ENCODE measurements around the gene ELMO2. TPM values are rescaled to one million over a fixed set of nuclear protein-coding genes. Genes with fewer than 3 reads are reported as not detected.

Gene ELMO2
- total and polyA plus RNA-seq, 8 donors: 9.9 to 37.7 (median 22.5) TPM

DNA sequence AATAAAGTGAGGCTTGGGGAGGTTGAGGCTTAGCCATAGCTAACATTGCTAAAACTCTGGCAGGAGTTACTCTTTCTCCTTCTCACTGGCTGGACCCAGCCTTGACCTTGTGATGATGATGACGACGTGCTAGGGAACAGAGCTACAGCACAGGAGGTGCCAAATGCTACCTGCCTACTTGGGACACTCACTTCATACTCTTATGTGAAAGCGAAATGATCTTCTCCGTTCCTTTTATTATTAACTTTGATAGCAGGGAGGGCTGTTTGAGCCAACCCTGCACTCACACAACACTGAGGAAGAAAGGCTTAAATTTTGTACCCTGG is 1.2 kb upstream of the ELMO2 start:
- no peaks in the 10 kb centered on the region for H3K27me3 ChIP-seq
- no peak for DNase-seq
- H3K9me3 ChIP-seq: no peaks in the 10 kb centered on the region
- H3K36me3 ChIP-seq: no peaks in the 10 kb centered on the region
- TF ChIP-seq EP300 (IDR thresholded peaks at IDR 0.05) (no peak), POLR2A (IDR thresholded peaks at IDR 0.05) (no peak), POLR2AphosphoS5 (IDR thresholded peaks at IDR 0.05) (no peak)
- TF ChIP-seq, protein P1, sequence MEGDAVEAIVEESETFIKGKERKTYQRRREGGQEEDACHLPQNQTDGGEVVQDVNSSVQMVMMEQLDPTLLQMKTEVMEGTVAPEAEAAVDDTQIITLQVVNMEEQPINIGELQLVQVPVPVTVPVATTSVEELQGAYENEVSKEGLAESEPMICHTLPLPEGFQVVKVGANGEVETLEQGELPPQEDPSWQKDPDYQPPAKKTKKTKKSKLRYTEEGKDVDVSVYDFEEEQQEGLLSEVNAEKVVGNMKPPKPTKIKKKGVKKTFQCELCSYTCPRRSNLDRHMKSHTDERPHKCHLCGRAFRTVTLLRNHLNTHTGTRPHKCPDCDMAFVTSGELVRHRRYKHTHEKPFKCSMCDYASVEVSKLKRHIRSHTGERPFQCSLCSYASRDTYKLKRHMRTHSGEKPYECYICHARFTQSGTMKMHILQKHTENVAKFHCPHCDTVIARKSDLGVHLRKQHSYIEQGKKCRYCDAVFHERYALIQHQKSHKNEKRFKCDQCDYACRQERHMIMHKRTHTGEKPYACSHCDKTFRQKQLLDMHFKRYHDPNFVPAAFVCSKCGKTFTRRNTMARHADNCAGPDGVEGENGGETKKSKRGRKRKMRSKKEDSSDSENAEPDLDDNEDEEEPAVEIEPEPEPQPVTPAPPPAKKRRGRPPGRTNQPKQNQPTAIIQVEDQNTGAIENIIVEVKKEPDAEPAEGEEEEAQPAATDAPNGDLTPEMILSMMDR (IDR thresholded peaks at IDR 0.05): no peak
- intact Hi-C loops (cut with DNase I; ENCODE audit: low total_unique reads): no loop called here
- H3K4me1 ChIP-seq: peaks cover 37 to 53% (median 46%) of the 10 kb centered on the region in 4 donors
- peak overlapping the region in 2 of 5 donors; percentile 97 for H3K27ac ChIP-seq
- no peak overlapping the region for H3K4me3 ChIP-seq
- 51 to 65% (median 61%) methylated on average over 4 of the region's 4 CpGs for WGBS, 5 donors

DNA sequence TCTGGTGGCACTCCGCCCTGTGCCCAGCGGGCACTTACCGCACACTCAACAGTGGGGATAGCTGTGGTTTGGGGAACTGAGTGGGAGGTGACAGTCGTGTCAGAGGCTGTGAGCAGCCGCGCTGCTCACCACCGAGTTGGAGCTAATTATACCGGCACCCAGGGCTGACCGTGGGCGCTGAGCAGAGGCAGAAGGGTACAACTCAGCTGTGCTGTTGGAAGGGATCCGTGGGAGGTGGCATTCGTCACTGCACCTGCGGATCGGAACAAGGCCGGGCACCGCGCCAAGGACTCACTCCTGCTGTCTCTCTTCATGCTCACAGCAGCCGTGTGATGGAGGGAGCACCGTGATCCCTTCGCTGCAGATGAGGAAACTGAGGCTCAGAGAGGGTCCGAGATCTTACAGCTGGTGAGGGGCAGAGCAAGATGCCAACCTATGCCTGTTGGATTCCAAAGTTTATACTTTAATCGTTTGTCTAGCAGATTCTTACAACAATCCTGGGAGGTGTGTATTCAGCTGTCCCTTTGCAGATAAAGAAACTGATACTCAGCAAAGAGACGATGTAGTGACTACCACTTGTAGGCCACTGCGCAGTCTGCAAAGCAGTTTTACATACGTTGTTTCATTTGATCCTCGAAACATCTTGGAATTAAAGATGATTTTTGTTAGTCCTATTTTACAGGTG is 713 bp upstream of the ELMO2 start:
- TF ChIP-seq POLR2AphosphoS5 (IDR thresholded peaks at IDR 0.05): peak in 1 of 3 donors; percentile 6
- TF ChIP-seq, protein P1 (IDR thresholded peaks at IDR 0.05): no peak
- H3K4me1 ChIP-seq: peaks cover 42 to 58% (median 51%) of the 10 kb centered on the region in 4 donors
- H3K4me3 ChIP-seq: peak overlapping the region; percentile 84 to 95 (median 94)
- intact Hi-C loops (cut with DNase I; ENCODE audit: low total_unique reads): no loop called here
- no peaks in the 10 kb centered on the region for H3K27me3 ChIP-seq
- H3K9me3 ChIP-seq: no peaks in the 10 kb centered on the region
- H3K27ac ChIP-seq: peak overlapping the region; percentile 95 to 99 (median 97)
- peak; percentile 79 to 82 for DNase-seq
- H3K36me3 ChIP-seq: no peaks in the 10 kb centered on the region
- 12 to 13% (median 12%) methylated on average over 23 to 26 of the region's 26 CpGs for WGBS, 5 donors

DNA sequence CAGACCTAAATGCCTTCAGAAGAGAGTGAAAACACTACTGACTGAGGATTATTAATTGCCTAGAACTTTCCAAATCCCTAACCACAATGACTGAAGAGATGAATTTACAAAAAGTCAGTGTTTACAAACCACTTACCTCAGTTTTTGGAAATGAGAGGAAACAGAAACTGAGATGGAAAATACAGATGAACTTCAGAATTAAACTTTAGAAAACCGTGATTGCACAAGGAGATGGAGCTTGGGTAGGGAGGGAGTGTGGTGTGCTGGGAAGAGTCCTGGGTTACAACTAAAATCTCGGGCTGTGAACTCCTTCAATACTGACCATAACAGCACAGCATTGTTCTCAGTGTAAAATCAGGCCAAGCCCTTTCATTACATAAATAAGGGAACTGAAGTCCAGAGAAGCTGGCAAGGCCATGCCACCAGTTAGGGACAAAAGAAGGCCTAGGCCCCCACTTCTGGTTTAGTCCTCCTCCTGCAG is 4.0 kb downstream of the ELMO2 start:
- no peaks in the 10 kb centered on the region for H3K9me3 ChIP-seq
- WGBS, 5 donors: 13 to 33% (median 22%) methylated on average over 2 of the region's 2 CpGs
- DNase-seq: no peak
- no peaks in the 10 kb centered on the region for H3K27me3 ChIP-seq
- intact Hi-C loops (cut with DNase I; ENCODE audit: low total_unique reads): no loop called here
- peak overlapping the region; percentile 37 to 87 (median 78) for H3K27ac ChIP-seq
- H3K4me1 ChIP-seq: peaks cover 72 to 85% (median 77%) of the 10 kb centered on the region in 4 donors
- no peak for TF ChIP-seq EP300 (IDR thresholded peaks at IDR 0.05)
- TF ChIP-seq POLR2AphosphoS5 (IDR thresholded peaks at IDR 0.05): peak in 1 of 3 donors; percentile 26
- peak overlapping the region in 1 of 4 donors; percentile 5 for H3K4me3 ChIP-seq
- peaks cover 0 to 13% (median 7%) of the 10 kb centered on the region in 4 donors for H3K36me3 ChIP-seq

DNA sequence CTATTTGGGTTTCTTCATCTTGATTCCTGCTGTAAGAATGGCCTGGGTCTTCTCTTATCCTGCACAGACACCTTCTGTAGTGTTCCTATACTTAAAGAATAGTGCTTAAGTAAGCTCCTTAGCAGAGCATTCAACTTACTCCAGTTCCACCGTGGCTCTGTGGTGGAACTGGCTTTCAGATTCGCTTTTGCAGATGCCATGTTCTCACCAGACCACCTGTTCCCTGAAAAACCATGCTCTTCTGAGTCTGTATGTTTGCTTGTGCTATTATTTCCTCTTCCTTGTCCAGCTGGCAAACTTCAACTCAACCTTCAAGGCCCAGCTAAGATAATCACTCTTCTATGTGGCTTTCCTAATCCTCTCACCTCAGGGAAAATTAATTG is 4.9 kb downstream of the ELMO2 start:
- peaks cover 69 to 85% (median 72%) of the 10 kb centered on the region in 4 donors for H3K4me1 ChIP-seq
- TF ChIP-seq POLR2A (IDR thresholded peaks at IDR 0.05) (no peak), POLR2AphosphoS5 (IDR thresholded peaks at IDR 0.05) (no peak), EP300 (IDR thresholded peaks at IDR 0.05) (no peak)
- TF ChIP-seq, protein P1 (IDR thresholded peaks at IDR 0.05): no peak
- H3K4me3 ChIP-seq: peak overlapping the region in 1 of 4 donors; percentile 5
- intact Hi-C loops (cut with DNase I; ENCODE audit: low total_unique reads): no loop called here
- H3K9me3 ChIP-seq: no peaks in the 10 kb centered on the region
- H3K27me3 ChIP-seq: no peaks in the 10 kb centered on the region
- peak overlapping the region; percentile 60 to 87 (median 78) for H3K27ac ChIP-seq
- peak in 1 of 2 donors; percentile 38 for DNase-seq
- peaks cover 3 to 18% (median 11%) of the 10 kb centered on the region in 4 donors for H3K36me3 ChIP-seq
- 35 to 45% (median 40%) methylated on average over 2 of the region's 2 CpGs for WGBS, 5 donors

Measured in stomach (tissue), 9 donors.